T-helper 22 cell (primary cell): Measurements from ENCODE around the gene C9orf78.

Source experiments
- DNase-seq: peaks from one replicate; pipeline ENCODE4 v3.0.0-alpha.2; 2020; ENCODE audit warnings: low read depth

C9orf78 gene

GRCh38 chr9:129867136-129868022 is 32.3 kb upstream of the C9orf78 start:
- DNase-seq = no peak

- DNase-seq = peak; percentile 62
Measured at GRCh38 chr9:129866394-129867135, 31.5 kb upstream of the C9orf78 start.

DNA sequence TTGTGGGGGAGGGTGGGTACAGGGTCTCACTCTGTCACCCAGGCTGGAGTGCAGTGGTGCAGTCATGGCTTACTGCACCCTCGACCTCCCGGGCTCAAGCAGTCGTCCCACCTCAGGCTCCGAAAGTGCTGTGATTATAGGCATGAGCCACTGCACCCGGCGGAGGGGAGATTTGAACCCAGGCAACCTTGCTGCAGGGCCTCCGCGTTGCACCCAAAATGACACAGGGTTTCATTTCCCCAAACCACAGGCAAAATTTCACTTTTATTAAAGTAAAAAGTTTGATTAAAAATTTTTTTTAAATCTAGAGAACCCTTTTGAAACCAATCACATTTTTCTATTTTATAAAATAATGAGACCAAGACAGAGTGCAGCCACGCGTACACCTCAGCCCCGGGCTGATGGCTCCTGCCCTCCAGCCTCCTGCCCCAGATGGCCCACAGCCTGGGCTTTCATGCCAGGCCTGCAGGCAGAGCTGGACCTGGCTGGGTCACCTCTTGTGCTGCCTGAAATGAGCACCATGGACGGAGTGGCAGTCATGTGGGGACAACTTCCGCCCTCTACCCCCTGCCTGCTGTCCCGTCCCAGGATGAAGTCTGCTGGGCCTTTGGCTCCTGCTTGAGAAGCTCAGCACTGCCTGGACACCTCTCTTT is 30.7 kb upstream of the C9orf78 start:
- DNase-seq = no peak

GRCh38 chr9:129864991-129865647 is 30.0 kb upstream of the C9orf78 start:
- no peak for DNase-seq

DNA sequence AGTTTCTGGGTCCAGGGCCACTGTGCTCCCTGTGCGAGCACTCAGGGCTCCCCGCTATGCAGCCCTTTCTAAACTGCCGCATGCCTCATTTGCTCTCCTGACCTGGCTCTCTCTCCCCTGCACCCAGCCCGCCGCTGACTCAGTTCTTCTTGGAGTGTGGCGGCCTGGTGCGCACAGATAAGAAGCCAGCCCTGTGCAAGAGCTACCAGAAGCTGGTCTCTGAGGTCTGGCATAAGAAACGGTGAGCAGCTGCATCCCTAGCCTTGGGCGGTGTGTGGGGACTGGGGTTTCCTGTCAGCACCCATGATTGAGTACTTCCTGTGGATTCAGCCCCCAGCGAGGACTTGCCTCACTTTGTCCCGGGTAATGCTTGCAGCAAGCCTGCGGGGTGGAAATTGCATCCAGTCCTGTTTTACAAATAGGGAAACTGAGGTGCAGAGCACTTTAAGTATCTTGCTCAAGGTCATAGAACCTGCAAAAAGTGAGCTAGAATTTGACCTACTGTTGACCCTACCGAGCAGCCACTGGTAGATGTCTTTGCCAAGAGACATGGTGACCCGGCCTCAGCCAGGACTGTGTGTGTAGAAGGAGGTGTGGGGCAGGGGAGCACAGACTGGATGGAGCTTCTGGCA is 28.1 kb upstream of the C9orf78 start:
- peak; percentile 78 for DNase-seq

DNA sequence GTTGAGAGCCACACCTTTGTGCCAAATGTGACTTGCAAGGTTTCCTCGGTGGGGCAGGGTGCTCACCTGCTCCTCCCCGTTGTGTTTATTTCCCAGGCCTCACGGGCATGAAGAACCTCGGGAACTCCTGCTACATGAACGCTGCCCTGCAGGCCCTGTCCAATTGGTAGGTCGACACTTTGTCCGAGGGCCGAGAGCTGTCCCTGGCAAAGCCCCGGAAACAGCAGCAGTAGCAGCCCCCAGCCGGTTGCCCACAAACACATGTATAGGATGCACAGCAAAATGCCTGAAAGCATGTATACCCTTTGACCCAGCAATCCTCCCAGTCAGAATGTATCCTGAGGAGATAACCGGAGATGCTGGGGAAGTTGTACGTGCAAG is 26.4 kb upstream of the C9orf78 start:
- no peak for DNase-seq

GRCh38 chr9:129860653-129861446 is 25.8 kb upstream of the C9orf78 start:
- no peak for DNase-seq

DNA sequence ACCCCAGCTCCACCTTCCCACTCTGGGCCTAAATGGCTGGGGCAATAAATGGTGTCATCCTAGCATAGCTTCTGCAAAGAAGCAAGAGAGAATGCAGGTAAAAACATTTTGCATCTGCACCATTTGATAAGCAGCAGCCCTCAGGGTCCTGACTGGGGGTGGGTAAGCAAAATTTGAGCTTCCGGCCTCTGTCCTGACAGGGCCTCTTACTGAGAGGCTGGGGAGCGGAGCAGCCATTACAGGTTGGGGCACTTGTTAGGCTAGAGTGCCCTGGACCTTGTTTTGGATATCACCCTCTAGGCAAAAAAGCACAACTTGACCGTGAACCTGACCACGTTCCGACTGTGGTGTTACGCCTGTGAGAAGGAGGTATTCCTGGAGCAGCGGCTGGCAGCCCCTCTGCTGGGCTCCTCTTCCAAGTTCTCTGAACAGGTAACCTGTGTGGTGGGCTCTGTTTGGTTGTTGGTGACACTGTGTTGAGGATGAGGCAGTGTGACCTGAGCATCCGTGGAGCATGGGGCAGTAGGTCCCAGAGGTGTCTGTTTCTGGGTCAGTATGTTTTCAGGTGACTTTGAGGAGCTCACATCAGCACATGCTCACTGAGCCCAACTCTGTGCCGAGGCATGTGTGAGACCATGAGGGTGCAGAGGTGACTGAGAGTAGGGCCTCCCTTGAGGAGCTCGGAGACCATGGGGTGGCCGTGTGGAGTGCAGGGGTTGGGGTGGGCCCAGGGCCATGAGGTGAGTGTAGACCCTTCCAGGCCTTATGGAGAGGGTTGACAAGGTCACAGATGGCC is 23.3 kb upstream of the C9orf78 start:
- no peak for DNase-seq

- DNase-seq = no peak
Measured at GRCh38 chr9:129857207-129857606, 22.1 kb upstream of the C9orf78 start.

GRCh38 chr9:129854588-129855110 is 19.6 kb upstream of the C9orf78 start:
- DNase-seq = no peak

GRCh38 chr9:129853614-129854013 is 18.5 kb upstream of the C9orf78 start:
- no peak for DNase-seq

- DNase-seq = no peak
Measured at GRCh38 chr9:129852579-129852978, 17.5 kb upstream of the C9orf78 start.

- no peak for DNase-seq
Measured at GRCh38 chr9:129851821-129852220, 16.7 kb upstream of the C9orf78 start.

GRCh38 chr9:129850821-129851550 is 15.9 kb upstream of the C9orf78 start:
- DNase-seq = no peak

DNA sequence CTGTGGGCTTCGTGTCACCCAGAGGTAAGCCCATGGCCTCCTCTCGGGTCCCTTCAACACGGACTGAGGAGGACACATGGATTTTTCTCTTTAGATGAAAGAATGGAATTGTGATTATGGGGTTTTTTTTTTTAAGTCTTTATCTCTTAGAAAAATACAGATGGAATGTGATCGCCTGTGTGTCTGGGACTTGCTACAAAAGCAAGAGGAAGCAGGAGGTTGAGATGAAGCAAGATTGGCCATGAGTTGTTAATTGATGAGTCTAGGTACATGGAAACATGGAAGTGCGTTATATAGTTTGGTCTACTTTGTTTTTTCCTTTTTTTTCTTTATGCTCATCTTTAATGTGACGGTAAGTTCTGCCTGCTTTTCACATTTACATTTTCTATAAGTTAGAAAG is 14.8 kb upstream of the C9orf78 start:
- DNase-seq = no peak

DNA sequence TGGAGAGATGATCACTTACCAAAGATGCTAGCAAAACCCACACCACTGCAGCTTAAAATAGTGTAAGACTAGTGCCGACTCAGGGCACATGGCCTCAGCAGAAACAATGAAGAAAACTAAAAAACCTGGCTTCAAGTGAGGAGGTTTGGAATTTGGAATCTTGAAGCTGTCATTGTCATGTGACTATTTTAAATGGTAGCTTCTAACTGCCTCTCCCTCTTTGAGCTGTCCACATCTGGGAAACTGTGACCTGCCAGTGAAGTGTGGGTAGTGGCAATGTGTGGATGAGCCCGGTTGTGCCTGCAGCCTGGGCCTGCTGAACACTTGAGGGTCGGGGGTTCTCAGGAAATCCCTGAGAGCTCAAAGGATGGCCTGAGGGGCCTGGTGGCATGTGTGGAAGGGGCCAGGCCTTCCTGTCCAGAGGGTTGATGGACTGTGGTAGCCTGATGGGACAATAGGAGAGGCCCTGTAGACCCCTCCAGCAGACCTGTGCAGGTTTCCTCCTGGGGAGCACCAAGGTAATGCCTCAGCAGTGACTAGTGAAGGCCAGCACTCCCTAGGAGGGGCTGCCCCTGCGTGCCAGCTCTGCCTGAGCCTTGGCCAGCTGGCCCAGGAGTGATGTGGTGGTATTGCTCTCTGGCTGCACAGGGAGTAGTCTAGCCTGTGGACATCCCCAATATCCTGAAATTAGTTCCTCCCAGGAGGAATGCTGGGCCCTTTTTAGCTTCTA is 13.8 kb upstream of the C9orf78 start:
- DNase-seq = no peak

DNA sequence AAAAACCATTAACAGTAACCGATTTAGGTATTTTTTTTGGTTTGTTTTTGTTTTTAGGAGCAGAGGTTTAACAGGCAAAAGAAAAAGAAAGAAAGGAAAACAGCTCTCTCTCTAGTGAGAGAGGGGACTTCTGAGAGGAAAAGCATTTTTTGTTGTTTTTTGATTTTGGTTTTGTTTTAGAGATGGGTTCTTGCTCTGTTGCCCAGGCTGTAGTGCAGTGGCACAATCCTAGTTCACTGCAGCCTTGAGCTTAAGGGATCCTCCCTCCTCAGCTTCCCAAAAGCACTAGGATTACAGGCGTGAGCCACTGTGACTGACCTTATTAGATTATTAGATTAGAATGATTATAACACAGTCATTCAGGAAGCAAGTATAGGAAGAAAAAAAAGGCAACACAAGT is 10.3 kb upstream of the C9orf78 start:
- no peak for DNase-seq

GRCh38 chr9:129841071-129841470 is 6.0 kb upstream of the C9orf78 start:
- no peak for DNase-seq

DNA sequence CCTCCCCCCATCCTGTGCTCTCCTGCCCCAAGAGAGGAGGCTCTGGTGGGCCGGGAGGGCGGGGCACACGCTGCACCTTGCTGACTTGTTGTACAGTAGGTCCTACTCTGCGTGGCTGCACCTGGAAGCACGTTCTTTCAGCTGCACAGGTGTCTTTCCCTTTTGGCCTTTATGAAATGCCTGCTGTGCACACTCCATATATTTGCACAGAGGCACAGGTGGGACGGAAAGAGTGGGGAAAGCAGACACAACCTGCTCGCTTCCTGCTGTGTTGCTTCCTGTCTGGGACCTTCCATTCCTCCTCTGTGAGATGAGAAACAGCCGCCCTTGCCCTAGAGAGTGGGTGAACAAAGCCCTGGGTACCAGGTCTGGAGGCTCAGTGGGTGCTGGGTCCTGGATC is 5.0 kb upstream of the C9orf78 start:
- DNase-seq = no peak
